Upper lobe of left lung (tissue), 6 donors: ENCODE results near the gene SMIM9. TPM values are rescaled to one million over a fixed set of nuclear protein-coding genes. Genes with fewer than 3 reads are reported as not detected.

Source experiments
- ATAC-seq, 2 donors: fragments of 200-7000 bp; cut with Tn5 transposase; one replicate each; pipeline ENCODE4 v1.9.1; 2022; ENCODE audit warnings: mild to moderate bottlenecking in 2 of 2, moderate library complexity in 2 of 2; ENCODE audit not compliant: low FRiP score in 2 of 2
- DNase-seq, 2 donors: peaks; one replicate each; pipeline ENCODE4 v3.0.0-alpha.2; 2019 to 2020
- H3K27ac ChIP-seq, 4 donors: fragments of 200-600 bp; sonication (generic); one replicate each; pipeline ENCODE4 v1.5.1; 2016 to 2019
- H3K27me3 ChIP-seq, 4 donors: fragments of 200-600 bp; sonication (generic); one replicate each; pipeline ENCODE4 v1.5.1; 2017 to 2019
- H3K36me3 ChIP-seq, 4 donors: fragments of 200-600 bp; sonication (generic); one replicate each; pipeline ENCODE4 v1.5.1; 2016 to 2019
- H3K4me1 ChIP-seq, 4 donors: fragments of 200-600 bp; sonication (generic); one replicate each; pipeline ENCODE4 v1.5.1; 2018 to 2019
- H3K4me3 ChIP-seq, 4 donors: fragments of 200-600 bp; sonication (generic); one replicate each; pipeline ENCODE4 v1.5.1; 2017 to 2019; ENCODE audit warnings: mild to moderate bottlenecking in 2 of 4, moderate library complexity in 1 of 4
- H3K9me3 ChIP-seq, 4 donors: fragments of 200-600 bp; sonication (generic); one replicate each; pipeline ENCODE4 v1.5.1; 2018 to 2019
- CTCF ChIP-seq, 6 experiments: fragments of 450-650 bp in 4 of 6; fragments of 200-600 bp in 2 of 6; sonication (generic) in 2 of 6; IDR thresholded peaks; one replicate each; pipeline ENCODE4 v1.5.1; 2016 to 2019; ENCODE audit warnings: antibody characterized with exemption in 6 of 6
- EP300 ChIP-seq, 4 donors: sonication (generic); formaldehyde crosslinking; IDR thresholded peaks; one replicate each; pipeline ENCODE4 v1.5.1; 2017; ENCODE audit warnings: antibody characterized with exemption in 4 of 4, control low read depth in 2 of 4
- POLR2A ChIP-seq, 4 donors: fragments of 450-650 bp; IDR thresholded peaks; one replicate each; pipeline ENCODE4 v1.5.1; 2016 to 2017; ENCODE audit warnings: antibody characterized with exemption in 4 of 4, mild to moderate bottlenecking in 2 of 4
- POLR2AphosphoS5 ChIP-seq, 2 donors: sonication (generic); formaldehyde crosslinking; IDR thresholded peaks; one replicate each; pipeline ENCODE4 v1.5.1; 2017; ENCODE audit warnings: antibody characterized with exemption in 2 of 2
- WGBS, 2 donors: methylation state at CpG; one replicate each; pipeline ENCODE4 v1.1.5; 2017 to 2018; 5-methylcytosine and 5-hydroxymethylcytosine counted together
- total RNA-seq, 6 donors: library from RNA; depleted of rRNA in 4 of 6; stranded (reverse); fragments of >200 nt in 4 of 6; gene quantifications; one replicate each; pipeline versions ENCODE4 v1.1.0 to v1.2.1, GENCODE V29; 2016 to 2021
- donor health status: DM: no; HTN: no; CAD: no; lungs with moderate emphysema.
- donor health status: DM: no; HTN: yes; CAD: no; lungs with severe emphysema.

SMIM9 gene
- total RNA-seq, 6 donors from 2014 or later, result 1.5 TPM; not detected in 5

DNA sequence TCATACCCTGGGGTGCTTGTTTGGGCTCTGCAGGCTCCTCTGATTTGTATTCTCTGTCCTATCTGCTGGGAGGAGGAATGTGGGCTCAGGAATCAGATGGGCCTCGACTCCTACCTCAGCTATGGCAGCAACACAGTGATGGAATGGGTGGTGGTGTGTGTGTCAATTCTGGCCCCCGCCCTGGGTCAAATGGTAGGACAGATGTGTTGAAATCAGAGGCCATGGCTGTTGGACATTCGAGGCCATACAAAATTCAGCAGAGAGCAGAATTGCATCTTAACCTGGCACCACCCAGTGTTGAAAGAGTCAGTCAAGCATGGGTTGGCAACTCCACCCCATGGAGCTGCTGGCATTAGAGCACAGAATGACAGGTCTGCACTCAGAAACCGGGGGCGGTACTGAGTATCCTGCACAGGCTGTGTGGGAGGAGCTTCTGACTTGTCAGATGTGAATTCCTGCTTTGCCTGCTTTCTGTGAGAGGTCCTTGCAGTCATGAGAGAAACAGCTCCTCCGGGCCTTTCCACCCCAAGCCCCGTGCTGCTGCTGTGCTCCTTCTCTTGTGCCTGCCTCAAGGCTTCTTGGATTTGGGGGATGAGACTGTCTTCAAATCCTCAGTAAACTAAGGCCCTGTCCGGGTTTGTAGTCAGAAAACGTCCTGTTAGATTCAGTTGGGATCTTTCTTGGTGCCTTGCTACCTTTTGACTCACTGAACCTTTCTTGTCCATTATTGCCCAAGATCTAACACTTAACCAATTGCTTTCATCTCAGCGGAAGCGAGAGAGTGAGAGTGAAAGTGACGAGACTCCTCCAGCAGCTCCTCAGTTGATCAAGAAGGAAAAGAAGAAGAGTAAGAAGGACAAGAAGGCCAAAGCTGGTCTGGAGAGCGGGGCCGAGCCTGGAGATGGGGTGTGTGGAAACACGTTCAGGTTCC, 58.8 kb downstream of the SMIM9 start:
- no peak overlapping the region for H3K27ac ChIP-seq
- no peak for ATAC-seq

DNA sequence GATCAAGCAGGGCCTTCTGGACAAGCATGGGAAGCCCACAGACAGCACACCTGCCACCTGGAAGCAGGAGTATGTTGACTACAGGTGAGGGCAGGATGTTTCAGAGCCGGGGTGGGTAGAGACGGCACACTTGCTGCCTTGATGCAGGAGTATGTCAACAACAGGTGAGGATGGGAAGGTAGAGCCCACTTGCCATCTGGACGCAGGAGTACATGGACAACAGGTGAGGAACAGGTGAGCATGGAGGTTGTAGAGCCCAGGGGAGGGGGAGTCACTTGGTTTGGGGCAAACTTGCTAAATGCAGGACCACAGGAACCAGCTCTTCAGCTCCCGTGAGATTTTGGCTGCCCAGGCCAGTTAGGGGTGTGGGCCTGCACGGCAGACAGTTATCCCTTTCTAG, 59.8 kb downstream of the SMIM9 start:
- H3K36me3 ChIP-seq, result peaks cover 5 to 74% (median 31%) of the 10 kb centered on the region in 4 donors
- TF ChIP-seq POLR2AphosphoS5 (IDR thresholded peaks at IDR 0.05) (no peak), POLR2A (IDR thresholded peaks at IDR 0.05) (no peak), CTCF (IDR thresholded peaks at IDR 0.05) (no peak), EP300 (IDR thresholded peaks at IDR 0.05) (no peak)
- H3K4me3 ChIP-seq, result no peak overlapping the region
- no peaks in the 10 kb centered on the region for H3K4me1 ChIP-seq
- H3K27ac ChIP-seq, result no peak overlapping the region
- DNase-seq (no peak), ATAC-seq (no peak)
- H3K9me3 ChIP-seq, result no peaks in the 10 kb centered on the region
- WGBS, 2 donors, result 91 to 94% methylated on average over 3 to 5 of the region's 5 CpGs
- H3K27me3 ChIP-seq, result no peaks in the 10 kb centered on the region

More for the DNA sequence above, 58.8 kb downstream of the SMIM9 start:
- 77 to 89% methylated on average over 8 to 15 of the region's 15 CpGs for WGBS, 2 donors
- Histone ChIP-seq H3K4me1 (no peaks in the 10 kb centered on the region), H3K27me3 (no peaks in the 10 kb centered on the region), H3K36me3 (peaks cover 5 to 63% (median 27%) of the 10 kb centered on the region in 4 donors), H3K4me3 (no peak overlapping the region), H3K9me3 (no peaks in the 10 kb centered on the region)
- TF ChIP-seq CTCF (IDR thresholded peaks at IDR 0.05) (no peak), POLR2AphosphoS5 (IDR thresholded peaks at IDR 0.05) (no peak), POLR2A (IDR thresholded peaks at IDR 0.05) (no peak), EP300 (IDR thresholded peaks at IDR 0.05) (no peak)
- DNase-seq, result no peak

Other genes with a start within 250 kb of the SMIM9 start
- gene CTAG1A, start 249.5 kb downstream of the SMIM9 start, total RNA-seq, result not detected
- gene CTAG1B, start 215.4 kb downstream of the SMIM9 start, total RNA-seq, result not detected
- not detected for gene CTAG2, start 181.1 kb downstream of the SMIM9 start, total RNA-seq
- gene GAB3, start 83.6 kb downstream of the SMIM9 start, total RNA-seq, result 10 to 100 TPM; 10.2 to 30.4 (median 15.4) TPM
- gene DKC1, start 71.8 kb downstream of the SMIM9 start, total RNA-seq, result 10 to 100 TPM; 24.1 to 52.4 (median 33.2) TPM
- 10 to 100 TPM; 34.2 to 88.0 (median 52.4) TPM for gene MPP1, start 29.2 kb downstream of the SMIM9 start, total RNA-seq
- gene F8A1, start 51.7 kb upstream of the SMIM9 start, total RNA-seq, result 10 to 100 TPM in 4 of 6 donors, 1 to 10 TPM in 1, not detected in 1; 9.3 to 53.1 (median 20.8) TPM
- gene F8, start 188.1 kb upstream of the SMIM9 start, total RNA-seq, result 10 to 100 TPM in 5 of 6 donors, 1 to 10 TPM in 1; 4.3 to 47.1 (median 21.7) TPM
- gene FUNDC2, start 192.2 kb upstream of the SMIM9 start, total RNA-seq, result 10 to 100 TPM; 18.3 to 93.9 (median 50.2) TPM
- gene CMC4, start 236.5 kb upstream of the SMIM9 start, total RNA-seq, result 10 to 100 TPM in 2 of 6 donors, 1 to 10 TPM in 4; 4.4 to 14.9 (median 7.8) TPM
- gene MTCP1, start 236.5 kb upstream of the SMIM9 start, total RNA-seq, result 10 to 100 TPM in 2 of 6 donors, 1 to 10 TPM in 4; 3.4 to 12.3 (median 8.0) TPM
- gene BRCC3, start 236.8 kb upstream of the SMIM9 start, total RNA-seq, result 10 to 100 TPM; 11.6 to 21.0 (median 16.1) TPM